ENCODE results near the gene IRAG1.

IRAG1 gene

DNA sequence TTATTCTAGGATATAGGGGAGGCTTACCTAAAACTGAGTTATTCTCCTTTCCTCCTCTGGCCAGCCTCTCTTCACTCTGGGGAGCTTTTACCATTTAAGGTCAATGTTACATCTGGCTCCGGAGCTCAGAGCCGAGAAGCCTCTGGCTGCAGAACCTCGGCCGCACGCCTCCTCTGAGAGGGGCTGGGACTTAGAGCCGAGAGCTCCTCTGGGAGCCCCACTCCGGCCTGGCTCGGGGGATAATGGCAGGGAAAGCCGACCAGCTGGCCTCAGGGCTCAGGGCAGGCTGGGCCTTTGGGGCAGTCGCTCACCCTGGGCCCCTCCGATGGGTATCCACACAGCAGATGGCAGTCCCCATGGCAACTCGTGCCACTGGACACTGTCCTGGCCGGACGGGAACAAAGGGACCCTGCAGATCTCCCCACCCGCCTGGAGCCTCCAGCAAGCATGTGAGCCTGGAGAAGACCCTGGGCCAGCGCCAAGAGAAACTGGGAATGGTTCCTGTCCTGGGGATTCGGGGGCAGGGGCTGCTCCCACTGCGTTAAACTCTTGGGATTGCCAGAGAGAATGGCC, at the start of gene IRAG1:
IRAG1 (minus strand) TSS at position 247 of the 573 bp plus-strand sequence; CDS start at position 94, 153 bp downstream.
- DNase-seq (ENCODE audit: low spot score), result no peak

DNA sequence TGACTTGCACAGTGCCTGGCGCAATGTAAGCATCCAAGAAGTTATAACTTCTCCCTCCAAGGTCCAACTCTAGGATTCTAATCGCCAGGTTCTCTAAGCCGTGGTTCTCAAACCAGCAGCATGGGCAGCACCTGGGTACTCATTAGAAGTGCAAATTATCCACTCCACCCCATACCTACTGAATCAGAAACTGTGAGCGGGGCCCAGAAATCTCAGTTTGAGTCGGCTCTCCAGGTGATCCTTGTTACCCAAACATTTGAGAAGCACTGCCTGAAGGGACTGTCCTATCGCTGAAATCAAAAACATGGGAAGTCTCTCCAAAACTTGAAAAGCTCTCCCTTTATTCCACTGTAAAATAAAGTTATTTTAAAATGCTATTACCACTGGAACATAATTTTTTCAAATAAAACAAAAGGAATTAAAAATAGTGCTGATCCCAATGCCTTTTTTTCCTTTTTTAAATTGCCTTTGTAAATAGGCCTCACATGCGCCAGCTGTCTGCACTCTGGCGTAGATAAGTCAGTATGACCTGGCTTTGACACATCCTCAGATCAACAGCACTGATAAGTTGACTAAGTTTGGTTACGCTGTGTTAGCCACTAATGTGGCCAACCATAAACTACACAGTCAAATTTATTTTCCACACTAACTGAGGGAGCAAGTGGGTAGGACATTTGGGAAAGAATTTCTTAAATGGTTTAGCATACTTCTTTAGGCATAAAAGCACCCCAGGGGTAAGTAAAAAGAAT, 49.1 kb upstream of the IRAG1 start:
- DNase-seq (ENCODE audit: low spot score), result peak; percentile 65

DNA sequence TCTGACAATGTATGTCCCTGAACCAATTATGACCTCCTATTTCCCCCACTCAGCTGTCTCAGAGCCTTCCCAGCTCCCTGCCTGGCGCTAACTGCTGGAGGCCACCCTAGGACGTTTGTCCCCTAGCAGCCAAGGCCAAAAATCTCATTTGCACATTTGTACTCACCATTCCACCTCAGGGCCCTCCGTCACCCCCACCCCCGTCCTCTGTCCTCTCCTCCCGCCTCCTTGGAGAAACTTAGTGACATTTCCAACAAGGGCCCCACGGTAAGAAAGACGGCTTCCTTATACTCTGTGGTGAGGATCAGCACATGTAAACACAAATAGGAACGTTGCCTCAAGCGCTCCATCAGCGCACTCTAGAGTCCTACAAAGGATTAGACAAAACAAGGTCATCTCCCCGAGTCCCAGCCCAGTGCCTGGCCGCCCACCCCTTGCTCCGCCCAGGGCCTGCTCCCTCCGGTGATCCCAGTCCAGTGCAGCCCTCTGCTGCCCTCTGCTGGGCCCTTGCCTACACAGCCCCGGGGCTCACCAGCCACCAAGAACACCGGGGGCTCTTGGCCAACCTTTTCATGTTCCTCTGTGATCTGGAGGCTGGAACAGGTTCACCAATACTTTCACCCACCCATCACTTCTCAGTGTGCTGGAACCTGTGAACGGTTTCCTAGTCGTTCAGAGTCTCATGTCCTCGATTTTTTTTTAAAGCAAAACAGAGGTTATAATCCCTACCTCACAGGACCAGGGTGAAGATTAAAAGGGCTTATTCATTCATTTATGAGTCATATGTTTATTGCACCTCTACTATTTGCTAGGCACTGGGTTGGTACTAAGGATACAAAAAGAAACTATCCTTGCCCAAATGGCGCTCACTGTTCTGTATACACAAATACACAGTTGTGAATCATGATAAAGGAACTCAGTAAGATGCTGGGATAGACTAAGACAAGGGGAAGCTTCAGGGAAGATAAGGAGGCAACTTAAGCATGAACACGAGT, 42.2 kb upstream of the IRAG1 start:
- DNase-seq (ENCODE audit: low spot score), result peak; percentile 86

DNA sequence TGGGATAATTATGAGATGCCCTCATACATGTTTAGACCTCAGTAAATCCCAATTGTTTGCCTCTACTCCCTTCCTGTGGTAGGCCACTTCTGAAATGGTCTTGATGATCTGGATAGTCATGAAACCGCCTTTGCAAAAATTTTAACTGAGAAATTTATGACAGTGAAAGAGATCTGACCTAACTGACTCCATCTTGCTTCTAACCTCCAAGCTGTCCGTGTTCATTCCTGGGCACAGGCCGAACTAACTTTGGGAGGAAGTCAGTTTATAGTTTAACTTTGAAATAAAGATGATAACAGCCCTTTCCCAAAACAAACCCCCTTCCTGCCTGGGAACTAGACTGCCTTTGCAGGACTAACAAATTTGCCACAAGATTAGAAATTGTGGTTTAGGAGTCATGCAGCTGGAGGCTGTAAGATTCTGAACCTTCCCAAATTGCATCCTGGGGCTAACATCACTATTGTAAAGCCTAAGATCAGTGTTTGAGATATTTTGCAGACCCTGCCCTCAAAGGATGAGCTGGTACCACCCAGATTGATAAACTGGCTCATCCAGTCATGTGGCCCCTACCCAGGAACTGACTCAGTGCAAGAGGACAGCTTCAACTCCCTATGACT, 37.6 kb upstream of the IRAG1 start:
- DNase-seq (ENCODE audit: low spot score), result no peak

DNA sequence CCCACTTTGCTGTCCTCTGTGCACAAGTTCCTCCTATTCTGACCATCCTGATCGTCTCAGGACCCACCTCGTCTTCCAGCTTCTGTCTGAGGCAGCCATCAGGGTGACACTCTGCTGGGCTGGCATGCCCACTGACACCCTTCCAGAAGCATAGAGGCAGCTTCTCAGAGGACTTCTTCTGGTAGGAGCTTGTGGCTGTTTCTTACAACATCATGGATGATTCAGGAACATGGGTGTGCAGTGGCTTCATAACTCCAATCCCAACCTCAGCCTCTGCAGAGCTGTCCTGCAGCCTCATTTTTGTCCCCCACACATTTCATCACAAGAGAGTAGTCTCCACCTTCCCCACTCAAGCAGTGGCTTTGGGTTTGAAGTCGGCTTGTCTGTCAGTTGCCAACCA, 36.6 kb upstream of the IRAG1 start:
- DNase-seq (ENCODE audit: low spot score), result no peak

GRCh38 chr11:10728789-10729472, 35.4 kb upstream of the IRAG1 start:
- no peak for DNase-seq (ENCODE audit: low spot score)

GRCh38 chr11:10728154-10728553, 34.6 kb upstream of the IRAG1 start:
- no peak for DNase-seq (ENCODE audit: low spot score)

DNA sequence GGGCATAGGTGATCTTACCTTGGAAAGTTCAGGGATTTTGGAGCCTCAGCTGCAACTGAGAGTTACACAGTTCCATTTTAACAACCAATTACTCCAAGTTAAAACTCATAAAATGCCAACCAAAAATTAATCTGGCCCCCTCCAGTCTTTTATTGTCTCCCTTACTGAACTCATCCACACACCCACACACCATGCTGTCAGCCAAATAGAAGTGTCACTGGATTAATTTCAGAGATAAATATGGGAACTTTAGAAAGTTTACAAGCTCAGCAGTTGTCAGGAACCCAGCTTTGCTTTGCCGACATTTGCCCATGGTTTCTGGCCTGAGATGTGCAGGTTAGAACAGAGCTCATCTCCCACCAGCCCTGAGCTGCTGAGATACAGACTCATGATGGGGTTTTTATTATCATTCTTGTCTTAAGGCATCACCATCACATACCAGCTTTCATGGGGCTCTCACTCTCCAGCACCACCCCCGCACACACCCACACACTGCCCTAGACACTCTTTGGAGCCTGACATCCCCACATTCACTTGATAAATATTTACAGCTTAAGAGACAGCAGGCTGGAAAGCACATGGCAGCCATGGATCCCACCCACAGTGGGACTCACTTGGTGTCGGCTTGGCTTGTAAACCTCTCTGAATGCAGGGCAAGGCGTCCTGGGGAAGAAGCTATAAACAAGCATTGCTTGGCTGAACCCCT, 33.7 kb upstream of the IRAG1 start:
- DNase-seq (ENCODE audit: low spot score), result no peak

GRCh38 chr11:10725907-10726253, 32.3 kb upstream of the IRAG1 start:
- no peak for DNase-seq (ENCODE audit: low spot score)

DNA sequence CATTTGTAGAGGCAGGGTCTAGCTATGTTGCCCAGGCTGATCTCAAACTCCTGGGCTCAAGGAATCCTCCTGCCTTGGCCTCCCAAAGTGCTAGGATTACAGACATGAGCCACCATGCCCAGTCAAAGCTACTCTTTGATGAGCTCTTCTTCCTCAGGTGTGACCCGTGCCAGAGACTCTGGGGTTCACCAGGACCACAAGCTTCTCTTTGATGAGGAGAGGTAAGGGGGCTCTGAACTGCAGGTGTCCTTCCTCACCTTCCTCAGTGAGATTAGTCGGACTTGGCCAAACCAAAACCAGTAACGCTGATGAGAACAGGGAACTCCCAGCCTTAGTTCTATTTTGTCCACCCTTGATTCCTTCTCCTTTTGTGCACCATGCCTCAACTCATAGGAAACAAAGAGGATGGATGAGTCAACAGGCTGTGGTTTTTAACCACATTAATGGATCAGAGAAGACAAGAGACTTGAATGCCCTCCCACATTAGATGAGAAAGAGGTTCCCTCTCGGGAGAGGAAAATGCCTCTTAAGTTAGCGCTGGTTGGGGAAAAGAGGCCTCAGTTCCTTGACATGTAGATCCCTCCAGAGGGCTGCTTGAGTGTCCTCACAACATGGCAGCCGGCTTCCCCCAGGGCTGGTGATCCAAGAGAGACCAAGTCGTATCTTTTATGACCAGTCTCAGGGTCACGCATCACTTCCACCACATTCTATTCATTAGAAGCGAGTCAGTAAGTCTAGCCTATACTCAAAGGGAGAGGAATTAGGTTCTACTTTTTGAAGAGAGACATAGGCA, 31.8 kb upstream of the IRAG1 start:
- DNase-seq (ENCODE audit: low spot score), result no peak

DNA sequence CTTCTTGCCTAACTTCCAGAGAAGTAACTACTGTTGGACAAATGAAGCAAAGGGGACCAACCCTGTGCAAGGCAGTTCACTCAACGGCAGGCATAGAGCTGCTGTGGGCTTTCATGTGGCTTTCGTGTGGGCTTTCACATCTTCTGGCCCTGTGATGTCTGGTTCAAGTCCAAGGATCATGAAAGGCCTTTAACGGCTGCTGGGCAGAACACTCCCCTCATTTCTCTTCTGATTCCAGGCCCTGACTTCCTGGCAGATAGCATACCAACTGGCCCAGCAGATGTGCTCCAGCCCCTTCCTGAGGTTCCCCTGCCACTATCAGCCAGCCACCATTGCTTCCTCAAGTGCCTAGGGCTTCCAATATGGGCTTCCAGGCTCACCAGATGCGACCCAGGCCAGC, 28.8 kb upstream of the IRAG1 start:
- no peak for DNase-seq (ENCODE audit: low spot score)

- DNase-seq (ENCODE audit: low spot score), result no peak
These were observed 27.4 kb upstream of the IRAG1 start for GRCh38 chr11:10720881-10721376.

DNA sequence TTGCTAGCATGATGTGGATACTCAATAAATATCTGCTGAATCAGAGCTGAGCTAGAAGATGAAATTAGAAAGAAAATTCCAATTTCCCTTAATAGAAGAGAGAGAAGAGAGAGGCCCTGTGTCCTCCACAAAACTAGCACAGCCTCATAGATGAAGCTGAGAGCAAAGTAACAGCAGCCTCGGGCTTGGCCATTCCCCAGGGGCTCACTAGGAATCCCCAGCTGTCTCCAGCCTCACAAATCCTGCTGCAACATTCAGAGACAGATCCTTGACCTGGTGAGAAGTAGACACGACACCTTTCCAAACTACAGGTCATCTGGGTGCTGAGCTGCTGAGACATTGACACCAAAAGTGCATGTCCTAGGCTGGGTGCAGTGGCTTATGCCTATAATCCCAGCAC, 26.1 kb upstream of the IRAG1 start:
- DNase-seq (ENCODE audit: low spot score), result no peak

- no peak for DNase-seq (ENCODE audit: low spot score)
These were observed 23.1 kb upstream of the IRAG1 start for GRCh38 chr11:10716543-10717259.

DNA sequence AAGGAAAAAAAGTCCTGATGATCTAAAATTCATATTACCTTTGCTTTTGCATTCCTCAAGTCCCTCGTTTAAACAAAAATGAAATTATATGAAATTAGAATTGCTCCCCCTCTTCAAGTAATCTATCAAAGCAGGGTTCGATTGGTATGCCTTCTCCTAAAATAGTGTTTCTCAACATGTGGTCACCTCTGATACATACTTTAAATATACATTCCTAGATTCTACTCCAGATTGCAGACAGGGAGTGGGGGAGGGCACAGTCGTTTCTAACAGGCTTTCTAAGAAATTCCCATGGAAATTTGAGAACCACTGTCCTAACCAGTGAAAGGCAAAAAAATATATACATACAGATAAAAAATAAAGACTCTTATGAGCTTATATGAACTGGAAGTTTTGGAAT, 22.6 kb upstream of the IRAG1 start:
- no peak for DNase-seq (ENCODE audit: low spot score)

- no peak for DNase-seq (ENCODE audit: low spot score)
These were observed 22.0 kb upstream of the IRAG1 start for GRCh38 chr11:10715571-10715970.

DNA sequence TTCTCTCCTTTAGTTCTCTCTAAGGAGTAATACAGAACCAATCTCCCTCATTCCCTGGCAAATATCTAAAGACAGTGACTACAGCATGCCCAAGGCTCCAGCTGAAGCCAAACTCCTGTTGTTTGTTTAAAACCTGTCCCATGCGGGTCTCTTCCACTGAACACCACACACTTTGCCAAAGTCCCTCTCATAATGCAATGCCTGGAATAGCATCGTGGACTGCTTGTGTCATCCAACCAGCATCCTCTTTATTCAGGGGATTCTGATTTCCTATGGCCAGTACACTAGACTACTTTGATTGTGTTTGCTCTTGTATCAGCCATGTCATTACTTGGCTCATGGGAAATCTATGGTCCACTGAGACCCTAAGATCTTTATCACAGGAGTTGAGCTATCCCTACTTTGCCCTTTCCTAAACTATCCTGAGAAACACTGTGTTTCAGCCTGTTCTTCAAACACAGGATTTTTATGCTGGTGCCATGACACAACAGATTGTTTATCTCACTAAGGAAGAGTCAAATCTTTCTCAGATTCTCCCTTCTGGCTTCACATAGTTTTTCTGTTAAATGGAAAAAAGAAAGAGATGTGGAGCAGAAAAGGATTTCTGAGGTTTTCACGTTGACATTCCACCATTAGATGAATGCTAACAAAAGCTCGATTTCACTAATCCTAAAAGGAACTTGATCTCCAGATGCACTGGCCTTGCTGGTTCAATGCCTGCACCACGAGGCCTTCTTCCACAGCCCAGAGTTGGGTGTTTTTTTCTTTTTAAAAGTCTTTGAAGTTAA, 15.9 kb upstream of the IRAG1 start:
- DNase-seq (ENCODE audit: low spot score), result no peak

DNA sequence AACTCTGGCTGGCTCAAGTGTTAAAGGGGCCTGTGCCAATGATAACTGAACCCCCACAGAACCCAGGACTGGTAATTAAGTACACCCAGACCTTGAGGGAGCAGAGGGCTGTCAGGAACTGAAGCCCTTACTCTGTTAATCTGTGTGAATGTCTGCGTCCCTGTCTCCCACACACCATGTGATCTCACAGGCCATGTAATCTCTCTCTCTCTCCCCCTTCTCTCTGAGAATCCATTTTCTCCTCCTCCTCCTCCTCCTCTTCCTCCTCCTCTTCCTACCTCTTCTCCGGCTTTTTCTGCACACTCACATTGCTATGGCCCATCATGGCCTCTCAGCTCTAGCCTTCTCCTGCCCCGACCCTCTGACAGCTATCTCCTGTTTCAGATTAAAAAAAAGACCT, 14.6 kb upstream of the IRAG1 start:
- DNase-seq (ENCODE audit: low spot score), result no peak

- DNase-seq (ENCODE audit: low spot score), result no peak
These were observed 8.4 kb upstream of the IRAG1 start for GRCh38 chr11:10701982-10702381.
